HG02938 (cell line): ENCODE data around the gene CTNND2.
A peak's percentile ranks its signal among the peaks of the same experiment; 100 is the strongest.

Source experiments
- ATAC-seq: cut with Tn5 transposase; IDR thresholded peaks from one replicate; pipeline ENCODE4 v1.9.1; 2021; ENCODE audit warnings: mild to moderate bottlenecking, moderate library complexity; ENCODE audit not compliant: unreplicated experiment

Gene CTNND2

DNA sequence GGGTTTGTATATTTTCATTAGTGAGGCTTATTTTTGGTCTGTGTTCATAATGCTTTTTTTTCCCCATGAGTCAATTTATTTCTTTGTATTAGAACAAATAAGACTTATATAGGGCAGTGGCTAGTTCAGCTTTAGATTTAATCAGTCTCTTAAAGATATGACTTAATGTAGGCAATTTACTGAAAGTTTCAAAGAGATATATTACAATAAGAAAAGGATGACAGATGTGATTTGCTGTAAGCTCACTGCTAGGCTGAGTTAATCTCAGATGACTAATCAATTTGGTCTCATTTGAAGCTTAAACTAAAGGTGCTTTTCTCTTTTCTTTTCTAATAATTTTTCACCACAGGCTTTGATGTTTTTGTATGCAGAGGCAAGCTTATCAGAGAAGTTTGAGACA is 851.4 kb downstream of the CTNND2 start:
- no peak for ATAC-seq

- no peak for ATAC-seq
Observed at GRCh38 chr5:11050596-11051304, 853.5 kb downstream of the CTNND2 start.

GRCh38 chr5:11048760-11049159 is 855.5 kb downstream of the CTNND2 start:
- ATAC-seq: no peak

GRCh38 chr5:11047625-11048024 is 856.6 kb downstream of the CTNND2 start:
- ATAC-seq: no peak

DNA sequence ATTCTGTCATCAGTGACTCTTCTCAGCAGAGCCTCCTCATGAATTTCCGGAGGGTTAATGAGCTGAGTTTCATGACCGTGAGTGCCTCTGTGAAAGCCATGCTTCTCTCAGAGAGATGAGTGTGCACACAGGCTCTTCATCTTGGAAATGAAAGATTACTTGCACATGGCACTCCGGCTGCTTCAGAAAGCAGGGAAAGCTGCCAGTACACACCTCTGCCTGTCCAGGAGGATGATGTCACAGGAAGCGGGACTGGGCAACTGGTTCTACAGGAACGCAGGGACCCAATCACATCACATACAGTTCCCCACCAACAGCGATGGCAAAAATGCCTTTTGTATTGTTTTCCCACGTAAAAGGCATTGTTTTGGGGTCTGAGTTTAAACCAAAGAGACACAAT is 857.2 kb downstream of the CTNND2 start:
- no peak for ATAC-seq

DNA sequence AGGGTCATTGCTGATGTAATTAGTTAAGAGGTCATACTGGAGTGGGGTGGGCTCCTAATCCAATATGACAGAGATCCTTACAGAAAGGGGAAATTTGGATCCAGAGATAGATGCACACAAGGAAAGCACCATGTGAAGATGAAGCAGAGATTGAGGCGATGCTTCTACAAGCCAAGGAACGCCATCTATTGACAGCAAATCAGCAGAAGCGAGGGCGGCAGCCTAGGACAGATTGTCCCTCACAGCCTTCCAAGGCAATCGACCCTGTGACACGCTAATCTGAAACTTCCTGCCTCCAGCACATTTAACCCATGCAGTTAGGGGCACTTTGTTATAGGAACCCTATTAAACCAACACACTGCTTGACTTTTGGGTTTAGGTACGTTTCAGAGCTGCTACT is 858.1 kb downstream of the CTNND2 start:
- ATAC-seq: no peak

- ATAC-seq: no peak
Observed at GRCh38 chr5:11045411-11045810, 858.8 kb downstream of the CTNND2 start.

GRCh38 chr5:11044581-11044980 is 859.7 kb downstream of the CTNND2 start:
- ATAC-seq: no peak

GRCh38 chr5:11043881-11044280 is 860.4 kb downstream of the CTNND2 start:
- ATAC-seq: no peak

DNA sequence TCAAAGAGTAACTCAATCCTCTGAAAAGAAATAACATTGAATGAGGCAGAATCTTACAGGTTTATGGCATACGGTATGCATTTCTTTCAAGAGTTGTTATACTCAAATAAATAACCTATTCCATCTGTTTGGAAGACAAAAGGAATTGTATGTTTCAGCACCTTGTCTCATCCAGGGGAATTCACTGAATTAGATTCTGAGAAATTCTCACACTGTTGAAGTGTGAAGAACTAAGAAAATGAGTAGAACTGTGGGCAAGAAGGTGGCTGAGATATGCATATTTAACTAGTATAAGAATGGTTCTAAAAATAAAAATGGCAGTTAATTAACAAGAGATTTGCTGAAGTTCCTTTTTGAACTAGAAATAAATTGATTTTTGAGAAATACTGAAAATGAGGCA is 863.9 kb downstream of the CTNND2 start:
- ATAC-seq: no peak

GRCh38 chr5:11038772-11039171 is 865.5 kb downstream of the CTNND2 start:
- no peak for ATAC-seq

GRCh38 chr5:11037941-11038340 is 866.3 kb downstream of the CTNND2 start:
- ATAC-seq: no peak

- peak; percentile 68 for ATAC-seq
Observed at GRCh38 chr5:11037080-11037479, 867.2 kb downstream of the CTNND2 start.

- no peak for ATAC-seq
Observed at GRCh38 chr5:11030671-11031070, 873.6 kb downstream of the CTNND2 start.

GRCh38 chr5:11027660-11028059 is 876.6 kb downstream of the CTNND2 start:
- ATAC-seq: peak; percentile 72

DNA sequence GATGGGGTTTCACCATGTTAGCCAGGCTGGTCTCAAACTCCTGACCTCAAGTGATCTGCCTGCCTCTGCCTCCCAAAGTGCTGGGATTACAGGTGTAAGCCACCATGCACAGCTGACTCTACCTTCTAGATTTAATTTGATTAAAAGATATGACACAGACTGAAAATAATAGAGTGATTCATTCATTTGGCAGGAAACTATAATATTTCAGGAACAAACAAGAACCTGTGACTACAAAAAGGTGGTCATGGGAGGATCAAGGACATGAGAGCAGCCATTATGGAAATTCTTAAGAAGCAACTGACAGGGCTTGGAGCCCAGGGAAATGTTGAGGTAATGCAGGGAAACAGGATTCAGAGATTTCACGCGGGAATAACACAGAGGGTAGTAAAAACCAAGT is 877.7 kb downstream of the CTNND2 start:
- ATAC-seq: no peak

DNA sequence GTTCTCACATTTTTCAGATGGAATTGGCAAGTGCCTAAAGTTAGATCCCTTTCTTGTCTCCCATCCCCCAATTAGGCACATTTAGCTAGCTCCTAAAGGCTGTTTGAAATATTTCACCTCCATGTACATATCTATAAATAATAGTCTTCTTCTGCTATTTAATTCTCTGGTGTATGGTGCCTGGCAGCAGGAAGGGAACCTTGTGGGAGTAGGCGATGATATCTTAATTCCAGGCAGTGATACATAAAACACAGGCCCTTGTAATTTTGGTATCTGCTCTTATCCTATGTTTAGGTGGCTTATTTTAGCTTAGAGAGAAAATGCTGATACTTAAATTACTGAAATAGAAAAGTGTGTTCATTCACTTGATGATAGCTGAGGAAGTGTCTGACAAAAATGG is 880.3 kb downstream of the CTNND2 start:
- ATAC-seq: no peak

- ATAC-seq: no peak
Observed at GRCh38 chr5:11013793-11014192, 890.5 kb downstream of the CTNND2 start.

DNA sequence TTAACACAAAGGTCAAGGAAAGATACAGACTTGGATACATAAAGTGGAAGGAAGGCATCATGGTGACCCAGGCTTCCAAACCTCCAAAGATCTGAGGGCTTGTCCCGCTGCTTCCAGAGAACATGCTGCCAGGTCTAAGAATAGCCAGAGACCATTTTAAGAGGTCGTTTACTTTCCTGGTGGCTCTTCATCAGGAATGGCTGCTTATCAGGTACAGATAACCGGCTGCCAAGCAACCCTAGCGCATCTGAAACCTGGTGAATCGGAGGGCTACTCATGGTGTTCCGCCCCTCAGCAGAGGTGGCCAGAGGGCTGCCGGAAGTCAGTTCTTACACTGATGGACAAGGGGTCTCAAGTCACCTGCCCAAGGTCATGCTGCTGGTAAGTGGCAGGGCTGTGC is 892.0 kb downstream of the CTNND2 start:
- no peak for ATAC-seq

GRCh38 chr5:11010429-11011210 is 893.6 kb downstream of the CTNND2 start:
- no peak for ATAC-seq

DNA sequence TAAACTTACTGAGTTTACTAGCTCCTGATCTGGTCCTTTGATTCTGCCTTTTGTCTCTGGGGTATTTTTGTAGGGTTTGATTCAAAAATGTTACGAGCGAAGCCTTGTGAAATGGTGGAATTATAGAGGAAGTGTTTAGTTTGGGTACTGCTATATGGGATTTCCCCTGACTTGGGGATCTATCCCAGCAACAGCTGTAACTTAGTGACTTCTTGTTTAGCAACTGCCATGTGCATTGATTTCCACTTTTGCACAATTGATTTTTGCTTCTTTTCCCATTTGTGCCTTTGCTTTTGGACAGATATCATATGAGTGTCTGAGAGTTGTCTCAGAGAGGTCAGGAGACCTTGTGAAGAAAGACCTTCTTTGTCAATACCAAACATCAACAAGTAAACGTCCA is 894.7 kb downstream of the CTNND2 start:
- no peak for ATAC-seq

- no peak for ATAC-seq
Observed at GRCh38 chr5:11007269-11007870, 896.9 kb downstream of the CTNND2 start.
